GM20000 (cell line): ENCODE measurements around the gene KAZN.
A peak's percentile ranks its signal among the peaks of the same experiment; 100 is the strongest.

Experiments used
- DNase-seq: peaks from one replicate; pipeline ENCODE4 v3.0.0; 2012; ENCODE audit warnings: low spot score
- CTCF ChIP-seq: IDR thresholded peaks from 2 replicates; pipeline ENCODE4 v1.5.1; 2012; ENCODE audit warnings: mild to moderate bottlenecking, control low read depth; ENCODE audit errors: extremely low read depth, missing control alignments

KAZN gene

GRCh38 chr1:14845851-14846250 is 247.4 kb downstream of the KAZN start:
- no peak for TF ChIP-seq CTCF
- DNase-seq = no peak

GRCh38 chr1:14846688-14847087 is 248.2 kb downstream of the KAZN start:
- no peak for DNase-seq
- no peak for TF ChIP-seq CTCF

GRCh38 chr1:14848203-14848602 is 249.7 kb downstream of the KAZN start:
- no peak for TF ChIP-seq CTCF
- no peak for DNase-seq

- no peak for TF ChIP-seq CTCF
- DNase-seq = no peak
These were observed 250.1 kb downstream of the KAZN start for GRCh38 chr1:14848625-14849024.

GRCh38 chr1:14849038-14849437 is 250.6 kb downstream of the KAZN start:
- TF ChIP-seq CTCF = no peak
- DNase-seq = no peak

- TF ChIP-seq CTCF = no peak
- DNase-seq = peak; percentile 24
These were observed 252.1 kb downstream of the KAZN start for GRCh38 chr1:14850563-14850962.

GRCh38 chr1:14851760-14852159 is 253.3 kb downstream of the KAZN start:
- DNase-seq = no peak
- no peak for TF ChIP-seq CTCF

GRCh38 chr1:14852291-14852690 is 253.8 kb downstream of the KAZN start:
- DNase-seq = no peak
- TF ChIP-seq CTCF = no peak
